GM13976 (cell line): ENCODE results near the gene GAPDHS.

Experiments used
- DNase-seq: peaks from one replicate; pipeline ENCODE4 v3.0.0; 2012; ENCODE audit warnings: low spot score
- CTCF ChIP-seq: IDR thresholded peaks from 2 replicates; pipeline ENCODE4 v1.5.1; 2012; ENCODE audit warnings: borderline replicate concordance, mild to moderate bottlenecking; ENCODE audit not compliant: insufficient read depth; ENCODE audit errors: extremely low read depth, missing control alignments, control extremely low read depth
- in situ Hi-C: fragments of 300-500 bp; cut with MboI; formaldehyde crosslinking; loops from one replicate; pipeline ENCODE4 v1.12.0; 2022; ENCODE audit warnings: low sequenced_read_pairs, mixed read lengths, inconsistent platforms; ENCODE audit not compliant: unreplicated experiment

The GAPDHS gene

GRCh38 chr19:35500611-35501010 is 32.6 kb upstream of the GAPDHS start:
- in situ Hi-C loops = no loop called here
- no peak for TF ChIP-seq CTCF
- no peak for DNase-seq

- TF ChIP-seq CTCF = no peak
- no peak for DNase-seq
- in situ Hi-C loops = no loop called here
Measured at GRCh38 chr19:35501684-35502083, 31.6 kb upstream of the GAPDHS start.

- DNase-seq = no peak
- TF ChIP-seq CTCF = no peak
- in situ Hi-C loops = no loop called here
Measured at GRCh38 chr19:35502751-35503150, 30.5 kb upstream of the GAPDHS start.

GRCh38 chr19:35506011-35506410 is 27.2 kb upstream of the GAPDHS start:
- no peak for DNase-seq
- no peak for TF ChIP-seq CTCF
- in situ Hi-C loops = no loop called here

- in situ Hi-C loops = no loop called here
- DNase-seq = no peak
- no peak for TF ChIP-seq CTCF
Measured at GRCh38 chr19:35507561-35507960, 25.7 kb upstream of the GAPDHS start.

- no peak for TF ChIP-seq CTCF
- DNase-seq = no peak
- in situ Hi-C loops = no loop called here
Measured at GRCh38 chr19:35508129-35508528, 25.1 kb upstream of the GAPDHS start.
